NCI-H146 treated with DMSO at 0.1 percent for 48 hours (cell line): ENCODE results near the gene ZNF491.
"Not testable (repeated sequence)": the region's sequence is repeated elsewhere in the genome, so short reads cannot be mapped to it uniquely, and the experiment has no call there.

Source experiments
- DNase-seq: peaks from one replicate; lab custom pipeline; 2025; ENCODE audit not compliant: unreplicated experiment; lab: John Stamatoyannopoulos, UW

The ZNF491 gene

GRCh38 chr19:11806354-11807098, 8.2 kb downstream of the ZNF491 start:
- no peak for DNase-seq

GRCh38 chr19:11807099-11807380, 8.7 kb downstream of the ZNF491 start:
- no peak for DNase-seq

GRCh38 chr19:11813703-11814028, 15.3 kb downstream of the ZNF491 start:
- DNase-seq, result no peak

GRCh38 chr19:11814029-11814699, 15.8 kb downstream of the ZNF491 start, which contains the start of gene ZNF440:
TSS of gene ZNF440 (plus strand) at chr19:11814273. CDS start at chr19:11814448, 175 bp downstream.
- DNase-seq, result peak; percentile 96

GRCh38 chr19:11814700-11815035, 16.3 kb downstream of the ZNF491 start:
- DNase-seq, result peak; percentile 31

- DNase-seq, result no peak
These were observed 23.3 kb downstream of the ZNF491 start for GRCh38 chr19:11821474-11822109.

- not testable (repeated sequence) for DNase-seq
These were observed 30.9 kb downstream of the ZNF491 start for GRCh38 chr19:11828957-11829876.

GRCh38 chr19:11832253-11832912, 34.1 kb downstream of the ZNF491 start:
- DNase-seq, result no peak

- DNase-seq, result no peak
These were observed 35.2 kb downstream of the ZNF491 start for GRCh38 chr19:11833541-11833940.

- DNase-seq, result not testable (repeated sequence)
These were observed 37.3 kb downstream of the ZNF491 start for GRCh38 chr19:11835626-11836066.

GRCh38 chr19:11843722-11844121, 45.4 kb downstream of the ZNF491 start:
- DNase-seq, result no peak

GRCh38 chr19:11847615-11848014, 49.3 kb downstream of the ZNF491 start:
- peak; percentile 29 for DNase-seq

- no peak for DNase-seq
These were observed 49.9 kb downstream of the ZNF491 start for GRCh38 chr19:11848200-11848593.

GRCh38 chr19:11848594-11849469, 50.5 kb downstream of the ZNF491 start, which contains the start of gene ZNF439:
TSS of gene ZNF439 (plus strand) at chr19:11848726. CDS start at chr19:11848868, 142 bp downstream.
- DNase-seq, result peak; percentile 86

- not testable (repeated sequence) for DNase-seq
These were observed 52.0 kb downstream of the ZNF491 start for GRCh38 chr19:11850289-11850688.

- DNase-seq, result no peak
These were observed 55.0 kb downstream of the ZNF491 start for GRCh38 chr19:11853358-11853757.

- no peak for DNase-seq
These were observed 58.4 kb downstream of the ZNF491 start for GRCh38 chr19:11856596-11857250.
